OCI-LY3 (cell line): Measurements from ENCODE around the gene DDX60.
A peak's percentile ranks its signal among the peaks of the same experiment; 100 is the strongest.

Experiments used
- EZH2phosphoT487 ChIP-seq: fragments of 200-600 bp; shearing (Covaris generic); IDR thresholded peaks from 2 replicates; pipeline ENCODE4 v1.6.1; 2018; ENCODE audit warnings: antibody characterized with exemption, mixed run types, low read depth
- TF ChIP-seq, protein P1 (sequence below): fragments of 200-600, 300-600 bp; sonication (generic); IDR thresholded peaks from 2 replicates; pipeline ENCODE4 v1.5.1; 2014; ENCODE audit warnings: antibody characterized with exemption, low read length, low read depth

DNA sequence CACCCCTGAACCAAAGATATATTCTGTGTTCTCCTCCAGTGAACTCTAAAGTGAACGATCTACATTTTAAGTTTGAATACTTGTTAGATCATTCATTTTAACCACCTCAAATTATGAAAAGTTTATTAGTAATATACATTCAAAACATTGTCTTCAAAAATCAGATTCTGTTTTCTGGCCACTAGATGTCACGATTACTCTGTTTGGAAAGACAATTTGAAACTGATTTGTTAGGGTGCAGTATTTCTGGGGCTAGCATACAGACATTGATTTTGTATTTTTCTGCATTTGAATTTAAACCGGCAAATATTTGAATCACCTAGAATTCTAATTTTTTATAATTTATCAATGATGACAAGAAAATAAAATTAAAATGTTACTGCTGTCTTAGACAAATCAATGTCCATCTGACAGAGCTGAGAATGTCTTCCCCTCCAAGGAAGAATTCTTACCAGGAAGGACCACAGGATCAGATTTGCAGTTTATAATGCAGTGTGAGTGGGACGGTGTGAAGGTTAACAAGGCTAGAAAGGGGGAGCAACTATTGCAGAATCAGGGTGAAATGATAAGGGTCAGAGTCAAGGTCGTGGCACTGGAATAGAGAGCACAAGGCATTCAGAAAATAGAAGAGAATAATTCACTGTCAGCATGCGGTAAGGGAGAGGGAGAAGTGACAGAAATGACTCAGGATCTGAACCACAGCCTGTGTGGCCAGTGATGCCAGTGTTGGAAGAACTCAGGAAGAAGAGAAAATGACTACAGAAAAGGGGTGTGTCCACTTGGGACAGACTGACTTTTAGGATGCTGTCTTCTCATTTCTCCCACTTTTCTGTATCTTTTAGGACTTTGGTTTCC, 134.6 kb downstream of the DDX60 start:
- TF ChIP-seq, protein P1, sequence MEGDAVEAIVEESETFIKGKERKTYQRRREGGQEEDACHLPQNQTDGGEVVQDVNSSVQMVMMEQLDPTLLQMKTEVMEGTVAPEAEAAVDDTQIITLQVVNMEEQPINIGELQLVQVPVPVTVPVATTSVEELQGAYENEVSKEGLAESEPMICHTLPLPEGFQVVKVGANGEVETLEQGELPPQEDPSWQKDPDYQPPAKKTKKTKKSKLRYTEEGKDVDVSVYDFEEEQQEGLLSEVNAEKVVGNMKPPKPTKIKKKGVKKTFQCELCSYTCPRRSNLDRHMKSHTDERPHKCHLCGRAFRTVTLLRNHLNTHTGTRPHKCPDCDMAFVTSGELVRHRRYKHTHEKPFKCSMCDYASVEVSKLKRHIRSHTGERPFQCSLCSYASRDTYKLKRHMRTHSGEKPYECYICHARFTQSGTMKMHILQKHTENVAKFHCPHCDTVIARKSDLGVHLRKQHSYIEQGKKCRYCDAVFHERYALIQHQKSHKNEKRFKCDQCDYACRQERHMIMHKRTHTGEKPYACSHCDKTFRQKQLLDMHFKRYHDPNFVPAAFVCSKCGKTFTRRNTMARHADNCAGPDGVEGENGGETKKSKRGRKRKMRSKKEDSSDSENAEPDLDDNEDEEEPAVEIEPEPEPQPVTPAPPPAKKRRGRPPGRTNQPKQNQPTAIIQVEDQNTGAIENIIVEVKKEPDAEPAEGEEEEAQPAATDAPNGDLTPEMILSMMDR = peak; percentile 95
- no peak for TF ChIP-seq EZH2phosphoT487
